PC-3 (cell line): Measurements from ENCODE around the gene MKX. TPM values are rescaled to one million over a fixed set of nuclear protein-coding genes. Genes with fewer than 3 reads are reported as not detected.
A peak's percentile ranks its signal among the peaks of the same experiment; 100 is the strongest.

Experiments
- ATAC-seq: fragments of 200-7000 bp; cut with Tn5 transposase; 2 replicates; pipeline ENCODE4 v1.9.1; 2020; ENCODE audit warnings: mild to moderate bottlenecking, moderate library complexity
- BruUV-seq: library from RNA; stranded (reverse); fragments of 400-500 nt; replicated peaks from 2 replicates; lab custom pipeline; 2021; lab: Mats Ljungman, UMichigan
- CTCF ChIA-PET: fragments of 300-600 bp; sonication (Branson Sonifier 250); formaldehyde crosslinking; loops from one replicate; lab custom pipeline; 2022; ENCODE audit warnings: antibody characterized with exemption; lab: Charles Lee
- POLR2A ChIA-PET: fragments of 300-600 bp; sonication (Branson Sonifier 250); formaldehyde crosslinking; loops from one replicate; lab custom pipeline; 2022; ENCODE audit warnings: antibody characterized with exemption; ENCODE audit not compliant: unreplicated experiment; lab: Charles Lee
- DNase-seq: peaks from one replicate; pipeline ENCODE4 v3.0.0-alpha.2; 2015
- H2AFZ ChIP-seq: fragments of 300-600 bp; sonication (generic); 2 replicates; pipeline ENCODE4 v1.6.0; 2016; ENCODE audit warnings: antibody characterized with exemption, low read length
- H3F3A ChIP-seq: fragments of 300-600 bp; sonication (generic); one replicate; pipeline ENCODE4 v1.6.0; 2017; ENCODE audit warnings: antibody characterized with exemption, low read length, control low read depth, mild to moderate bottlenecking; ENCODE audit not compliant: unreplicated experiment
- H3K27ac ChIP-seq: fragments of 300-600 bp; sonication (generic); 2 replicates; pipeline ENCODE4 v1.5.1; 2016; ENCODE audit warnings: mild to moderate bottlenecking, low read length
- H3K27me3 ChIP-seq: fragments of 300-600 bp; sonication (generic); 2 replicates; pipeline ENCODE4 v1.6.1; 2016; ENCODE audit warnings: low read length, mixed read lengths
- H3K36me3 ChIP-seq: fragments of 300-600 bp; sonication (generic); 2 replicates; pipeline ENCODE4 v1.6.1; 2016; ENCODE audit warnings: low read depth, mixed run types, low read length, mixed read lengths
- H3K4me1 ChIP-seq: fragments of 300-600 bp; sonication (generic); 2 replicates; pipeline ENCODE4 v1.5.1; 2016; ENCODE audit warnings: low read length; ENCODE audit not compliant: insufficient read depth
- H3K4me2 ChIP-seq: fragments of 300-600 bp; sonication (generic); 2 replicates; pipeline ENCODE4 v1.6.0; 2016; ENCODE audit warnings: low read length
- H3K4me3 ChIP-seq: fragments of 300-600 bp; sonication (generic); 2 replicates; pipeline ENCODE4 v1.5.1; 2016; ENCODE audit warnings: mild to moderate bottlenecking, low read length, mixed read lengths
- H3K79me2 ChIP-seq: fragments of 300-600 bp; sonication (generic); 2 replicates; pipeline ENCODE4 v1.6.1; 2017; ENCODE audit warnings: low read length, mixed read lengths
- H3K9ac ChIP-seq: fragments of 300-600 bp; sonication (generic); 2 replicates; pipeline ENCODE4 v1.6.0; 2016; ENCODE audit warnings: mild to moderate bottlenecking, low read length
- H3K9me2 ChIP-seq: fragments of 300-600 bp; sonication (generic); replicated peaks from 2 replicates; pipeline ENCODE4 v1.6.1; 2016; ENCODE audit warnings: mixed run types, low read length, mixed read lengths
- H3K9me3 ChIP-seq: fragments of 300-600 bp; sonication (generic); 2 replicates; pipeline ENCODE4 v1.6.1; 2016; ENCODE audit warnings: low read length, mixed read lengths
- H4K20me1 ChIP-seq: fragments of 300-600 bp; sonication (generic); 2 replicates; pipeline ENCODE4 v1.6.1; 2016; ENCODE audit warnings: low read length, mixed read lengths
- CTCF ChIP-seq: fragments of 300-600 bp; sonication (generic); conservative IDR thresholded peaks from 2 replicates; pipeline ENCODE4 v1.5.1; 2017; ENCODE audit warnings: antibody characterized with exemption, low read depth, mild to moderate bottlenecking, low read length
- EZH2 ChIP-seq: fragments of 300-600 bp; sonication (generic); IDR thresholded peaks from one replicate; pipeline ENCODE4 v1.6.1; 2017; ENCODE audit warnings: antibody characterized with exemption, mild to moderate bottlenecking, low read length; ENCODE audit not compliant: unreplicated experiment
- EZH2phosphoT487 ChIP-seq: fragments of 300-600 bp; sonication (generic); IDR thresholded peaks from 2 replicates; pipeline ENCODE4 v1.6.1; 2018; ENCODE audit warnings: mild to moderate bottlenecking, antibody characterized with exemption, low read length, borderline replicate concordance
- intact Hi-C: fragments of 100-400 bp; cut with micrococcal nuclease; formaldehyde crosslinking; loops from 2 replicates; pipeline ENCODE4 v1.9.0; 2023
- total RNA-seq: library from RNA; depleted of rRNA; stranded (reverse); fragments of >200 nt; gene quantifications from 2 replicates; pipeline ENCODE4 v1.2.3, GENCODE V29; 2014

The MKX gene
- total RNA-seq, 1 experiment from 2014 or later = 3.5 TPM

DNA sequence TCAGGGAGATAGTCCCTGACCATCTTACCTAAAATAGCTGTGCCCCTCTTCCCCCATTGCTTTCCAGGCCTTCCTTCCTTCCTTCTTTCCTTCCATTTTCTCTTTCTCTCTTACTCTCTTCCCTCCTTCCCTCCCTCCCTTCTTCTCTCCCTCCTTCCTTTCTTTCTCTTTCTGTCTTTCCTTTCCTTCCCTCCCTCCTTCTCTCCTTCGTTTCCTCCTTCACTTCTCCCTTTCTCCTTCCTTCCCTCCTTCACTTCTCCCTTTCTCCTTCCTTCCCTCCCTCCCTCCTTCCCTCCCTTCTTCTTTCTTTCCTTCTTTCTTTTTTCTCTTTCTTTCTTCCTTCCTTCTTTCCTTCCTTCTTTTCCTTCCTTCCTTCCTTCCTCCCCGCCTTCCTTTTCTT, 24.6 kb upstream of the MKX start:
- H3K79me2 ChIP-seq = no peaks in the 10 kb centered on the region
- H3K9me3 ChIP-seq = no peaks in the 10 kb centered on the region
- H3F3A ChIP-seq = no peaks in the 10 kb centered on the region
- no peak overlapping the region for H3K27ac ChIP-seq
- no peak overlapping the region for H2AFZ ChIP-seq
- no peak overlapping the region for H3K4me3 ChIP-seq
- no peaks in the 10 kb centered on the region for H3K27me3 ChIP-seq
- TF ChIP-seq CTCF (no peak), EZH2 (no peak), EZH2phosphoT487 (no peak)
- no peaks in the 10 kb centered on the region for H3K36me3 ChIP-seq
- H3K9ac ChIP-seq = no peak overlapping the region
- intact Hi-C loops = no loop called here
- H4K20me1 ChIP-seq = no peaks in the 10 kb centered on the region
- no peak for ATAC-seq
- CTCF ChIA-PET = no interaction called here
- POLR2A ChIA-PET = no interaction called here
- BruUV-seq = no TSS peak
- H3K4me1 ChIP-seq = no peaks in the 10 kb centered on the region
- H3K4me2 ChIP-seq = no peak overlapping the region
- no peaks in the 10 kb centered on the region for H3K9me2 ChIP-seq
- DNase-seq = no peak

DNA sequence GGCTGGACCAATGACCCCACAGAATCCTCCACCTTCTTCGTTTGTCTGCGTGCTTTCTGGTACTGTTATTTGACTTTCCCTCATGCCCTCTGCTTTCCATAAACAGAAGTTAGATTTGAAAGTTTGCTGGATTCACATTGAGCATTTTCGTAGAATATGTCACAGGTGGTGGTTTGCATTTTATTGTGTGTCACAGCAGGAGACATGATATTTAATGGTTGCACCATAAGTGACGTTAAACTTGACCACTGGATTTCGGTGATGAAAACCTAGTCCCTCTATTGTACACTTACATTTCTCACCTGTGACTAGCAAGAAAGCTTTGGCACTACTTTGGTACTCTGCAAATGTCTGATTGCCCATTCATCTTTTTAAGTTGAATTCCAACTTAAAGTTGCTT, 15.2 kb upstream of the MKX start:
- Histone ChIP-seq H3K9ac (no peak overlapping the region), H3K9me2 (no peaks in the 10 kb centered on the region), H3K36me3 (no peaks in the 10 kb centered on the region), H3K4me2 (no peak overlapping the region), H4K20me1 (no peaks in the 10 kb centered on the region), H3K4me1 (no peaks in the 10 kb centered on the region), H3K4me3 (no peak overlapping the region), H3K9me3 (no peaks in the 10 kb centered on the region), H3K27ac (no peak overlapping the region), H2AFZ (no peak overlapping the region), H3K27me3 (no peaks in the 10 kb centered on the region), H3K79me2 (no peaks in the 10 kb centered on the region), H3F3A (no peaks in the 10 kb centered on the region)
- CTCF ChIA-PET = no interaction called here
- no peak for ATAC-seq
- no peak for DNase-seq
- intact Hi-C loops = no loop called here
- BruUV-seq = no TSS peak
- POLR2A ChIA-PET = no interaction called here
- TF ChIP-seq EZH2 (no peak), CTCF (no peak), EZH2phosphoT487 (no peak)

- TF ChIP-seq CTCF (peak; percentile 41; the same call in 1 of the 2 replicates), EZH2 (no peak)
- POLR2A ChIA-PET = interaction anchor here (0.7 kb wide), 1 partner anchor 20 kb away, joined by 3 read pairs; no protein-coding TSS in a partner anchor
- CTCF ChIA-PET = no interaction called here
- ATAC-seq (no peak), DNase-seq (peak; percentile 21)
- H3K9me2 ChIP-seq = no peaks in the 10 kb centered on the region
- no peak overlapping the region for H3K27ac ChIP-seq
- H3K4me2 ChIP-seq = no peak overlapping the region
- no peak overlapping the region for H2AFZ ChIP-seq
- H3K4me1 ChIP-seq = no peaks in the 10 kb centered on the region
- H3F3A ChIP-seq = no peaks in the 10 kb centered on the region
- H3K27me3 ChIP-seq = no peaks in the 10 kb centered on the region
- H4K20me1 ChIP-seq = no peaks in the 10 kb centered on the region
- H3K79me2 ChIP-seq = no peaks in the 10 kb centered on the region
- no peaks in the 10 kb centered on the region for H3K9me3 ChIP-seq
- H3K9ac ChIP-seq = no peak overlapping the region
- H3K4me3 ChIP-seq = no peak overlapping the region
- intact Hi-C loops = no loop called here
- no peaks in the 10 kb centered on the region for H3K36me3 ChIP-seq
- BruUV-seq = no TSS peak
Measured at GRCh38 chr10:27759483-27760272, 14.1 kb upstream of the MKX start.
